ENCODE measurements around the gene AXL.

- TF ChIP-seq CTCF (conservative IDR thresholded peaks at IDR 0.05) (no peak), EZH2 (IDR thresholded peaks at IDR 0.05; ENCODE audit: low read depth) (no peak)
Observed at GRCh38 chr19:41276231-41276630, 57.2 kb downstream of the AXL start.
